ENCODE results near the gene PPFIBP1. TPM values are rescaled to one million over a fixed set of nuclear protein-coding genes. Genes with fewer than 3 reads are reported as not detected.

PPFIBP1 gene
- total RNA-seq, 2 donors from 2014 or later: 98.5 to 213 TPM

GRCh38 chr12:27686147-27686546 lies 162.1 kb downstream of the PPFIBP1 start:
- TF ChIP-seq, protein P1, sequence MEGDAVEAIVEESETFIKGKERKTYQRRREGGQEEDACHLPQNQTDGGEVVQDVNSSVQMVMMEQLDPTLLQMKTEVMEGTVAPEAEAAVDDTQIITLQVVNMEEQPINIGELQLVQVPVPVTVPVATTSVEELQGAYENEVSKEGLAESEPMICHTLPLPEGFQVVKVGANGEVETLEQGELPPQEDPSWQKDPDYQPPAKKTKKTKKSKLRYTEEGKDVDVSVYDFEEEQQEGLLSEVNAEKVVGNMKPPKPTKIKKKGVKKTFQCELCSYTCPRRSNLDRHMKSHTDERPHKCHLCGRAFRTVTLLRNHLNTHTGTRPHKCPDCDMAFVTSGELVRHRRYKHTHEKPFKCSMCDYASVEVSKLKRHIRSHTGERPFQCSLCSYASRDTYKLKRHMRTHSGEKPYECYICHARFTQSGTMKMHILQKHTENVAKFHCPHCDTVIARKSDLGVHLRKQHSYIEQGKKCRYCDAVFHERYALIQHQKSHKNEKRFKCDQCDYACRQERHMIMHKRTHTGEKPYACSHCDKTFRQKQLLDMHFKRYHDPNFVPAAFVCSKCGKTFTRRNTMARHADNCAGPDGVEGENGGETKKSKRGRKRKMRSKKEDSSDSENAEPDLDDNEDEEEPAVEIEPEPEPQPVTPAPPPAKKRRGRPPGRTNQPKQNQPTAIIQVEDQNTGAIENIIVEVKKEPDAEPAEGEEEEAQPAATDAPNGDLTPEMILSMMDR (conservative IDR thresholded peaks at IDR 0.05): no peak
- no peaks in the 10 kb centered on the region for H3K4me1 Mint-ChIP-seq
- Histone ChIP-seq H3K27ac (ENCODE audit: low read depth, low read length) (no peak overlapping the region), H3K9ac (ENCODE audit: extremely low read depth, low read length, poor library complexity, severe bottlenecking) (no peak overlapping the region), H3K4me3 (ENCODE audit: low read length) (no peak overlapping the region), H3K4me1 (ENCODE audit: control insufficient read depth, insufficient read depth, low read length) (no peaks in the 10 kb centered on the region), H3K9me3 (ENCODE audit: control insufficient read depth, low read length) (no peaks in the 10 kb centered on the region), H3K27me3 (ENCODE audit: control insufficient read depth, insufficient read depth, low read length, poor library complexity, severe bottlenecking) (no peaks in the 10 kb centered on the region), H3K36me3 (ENCODE audit: control insufficient read depth, insufficient read depth, low read length) (peaks cover 84% of the 10 kb centered on the region)
- H3K9me3 Mint-ChIP-seq: no peaks in the 10 kb centered on the region
- H3K36me3 Mint-ChIP-seq (ENCODE audit: low read depth): peaks cover 75% of the 10 kb centered on the region
- no peak for DNase-seq
- no peaks in the 10 kb centered on the region for H3K27me3 Mint-ChIP-seq (ENCODE audit: insufficient read depth)
- no peak overlapping the region for H3K4me3 Mint-ChIP-seq
- no peak overlapping the region for H3K27ac Mint-ChIP-seq

- H3K27ac Mint-ChIP-seq: no peak overlapping the region
- WGBS, 2 experiments (ENCODE audit: insufficient coverage in 1 of 2, insufficient read length in 1 of 2): 93 to 94% methylated on average over 2 to 3 of the region's 3 CpGs
- no peak overlapping the region for H3K4me3 ChIP-seq (ENCODE audit: low read length)
- no peak overlapping the region for H3K9ac ChIP-seq (ENCODE audit: extremely low read depth, low read length, poor library complexity, severe bottlenecking)
- no peak for DNase-seq
- no peaks in the 10 kb centered on the region for H3K9me3 Mint-ChIP-seq
- H3K27ac ChIP-seq (ENCODE audit: low read depth, low read length): no peak overlapping the region
- H3K4me3 Mint-ChIP-seq: no peak overlapping the region
- H3K27me3 ChIP-seq (ENCODE audit: control insufficient read depth, insufficient read depth, low read length, poor library complexity, severe bottlenecking): no peaks in the 10 kb centered on the region
- TF ChIP-seq, protein P1 (conservative IDR thresholded peaks at IDR 0.05): no peak
- H3K36me3 Mint-ChIP-seq (ENCODE audit: low read depth): peaks cover 70% of the 10 kb centered on the region
- H3K27me3 Mint-ChIP-seq (ENCODE audit: insufficient read depth): no peaks in the 10 kb centered on the region
- H3K4me1 Mint-ChIP-seq: no peaks in the 10 kb centered on the region
- no peaks in the 10 kb centered on the region for H3K9me3 ChIP-seq (ENCODE audit: control insufficient read depth, low read length)
- H3K36me3 ChIP-seq (ENCODE audit: control insufficient read depth, insufficient read depth, low read length): peaks cover 85% of the 10 kb centered on the region
- H3K4me1 ChIP-seq (ENCODE audit: control insufficient read depth, insufficient read depth, low read length): no peaks in the 10 kb centered on the region
Measured at GRCh38 chr12:27688671-27689070, 164.7 kb downstream of the PPFIBP1 start.

DNA sequence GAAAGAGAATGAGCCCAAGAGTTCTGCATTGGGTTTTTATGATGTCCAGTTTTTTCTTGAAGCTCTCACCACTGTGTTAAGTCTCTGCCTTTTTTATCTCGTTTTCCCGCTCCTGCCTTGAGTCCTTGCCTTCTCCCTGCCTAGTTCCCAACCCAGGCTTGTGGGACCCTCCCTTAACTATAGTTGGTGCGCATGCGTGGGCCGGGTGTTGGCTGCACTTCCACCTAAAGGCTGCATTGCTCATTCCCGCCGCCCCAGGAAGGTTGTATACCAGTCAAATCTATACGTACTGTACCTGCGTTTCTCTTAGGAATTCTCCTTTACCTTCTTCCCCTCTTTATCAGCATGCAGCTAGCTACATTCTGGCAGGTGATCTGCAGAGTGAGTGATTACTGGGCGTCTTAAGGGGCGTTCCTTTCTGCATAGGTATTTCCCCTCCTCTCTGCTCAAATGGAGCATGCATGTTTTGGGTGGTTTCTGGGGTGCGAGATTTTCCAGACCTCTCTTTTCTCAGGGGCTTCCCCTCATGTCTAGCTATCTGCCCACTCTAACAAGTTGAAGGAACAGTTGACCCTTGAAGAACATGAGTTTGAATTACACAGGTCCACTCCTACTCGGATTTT lies 165.7 kb downstream of the PPFIBP1 start:
- peaks cover 75% of the 10 kb centered on the region for H3K36me3 Mint-ChIP-seq (ENCODE audit: low read depth)

More for the DNA sequence above, 165.7 kb downstream of the PPFIBP1 start:
- Histone ChIP-seq H3K9ac (ENCODE audit: extremely low read depth, low read length, poor library complexity, severe bottlenecking) (no peak overlapping the region), H3K27me3 (ENCODE audit: control insufficient read depth, insufficient read depth, low read length, poor library complexity, severe bottlenecking) (no peaks in the 10 kb centered on the region), H3K27ac (ENCODE audit: low read depth, low read length) (no peak overlapping the region), H3K4me3 (ENCODE audit: low read length) (no peak overlapping the region), H3K36me3 (ENCODE audit: control insufficient read depth, insufficient read depth, low read length) (peaks cover 91% of the 10 kb centered on the region), H3K4me1 (ENCODE audit: control insufficient read depth, insufficient read depth, low read length) (no peaks in the 10 kb centered on the region), H3K9me3 (ENCODE audit: control insufficient read depth, low read length) (no peaks in the 10 kb centered on the region)
- no peaks in the 10 kb centered on the region for H3K4me1 Mint-ChIP-seq
- H3K27ac Mint-ChIP-seq: no peak overlapping the region
- no peak overlapping the region for H3K4me3 Mint-ChIP-seq
- no peaks in the 10 kb centered on the region for H3K9me3 Mint-ChIP-seq
- WGBS, 2 experiments (ENCODE audit: insufficient coverage in 1 of 2, insufficient read length in 1 of 2): 93 to 96% methylated on average over 8 to 13 of the region's 13 CpGs
- DNase-seq: no peak
- TF ChIP-seq, protein P1 (conservative IDR thresholded peaks at IDR 0.05): no peak
- no peaks in the 10 kb centered on the region for H3K27me3 Mint-ChIP-seq (ENCODE audit: insufficient read depth)
